Heart left ventricle (tissue), 13 donors: ENCODE results near the gene CD300LB.

ENCODE experiments used
- CTCF ChIP-seq, 12 donors: fragments of 200-600 bp; sonication (generic) in 4 of 12; IDR thresholded peaks; one replicate each; pipeline versions ENCODE4 v1.5.0 to v1.8.0; 2018 to 2022; ENCODE audit warnings: antibody characterized with exemption in 12 of 12, mild to moderate bottlenecking in 5 of 12
- POLR2A ChIP-seq, 2 donors: fragments of 450-650 bp; IDR thresholded peaks; one replicate each; pipeline ENCODE4 v1.6.1; 2017; ENCODE audit warnings: antibody characterized with exemption in 2 of 2, mild to moderate bottlenecking in 2 of 2, moderate library complexity in 2 of 2
- donor health status: ischemic (EF 13 %, LVEDD 7.1; RV severe dilation, severe dysfunction).
- donor health status: DM: no; HTN: yes; CAD: no.
- donor health status: DM: no; HTN: no; CAD: no.
- donor health status: ischemic (EF 25% LVEDD 6.9; RV normal size, moderate dysfunction).
- donor health status: ischemic (EF 25% LVEDD 5.7; RV mildly dilated, moderate dysfunction).
- donor health status: ischemic (EF 35%, LVEDD 5.7; RV mildly dilated, moderate dysfunction).
- donor health status: nonischemic (EF 11% LVEDD 7.7; RV severe dilation, severe dysfunction).
- donor health status: DM: yes; HTN: yes; CAD: no.
- donor health status: PGD.
- donor health status: ischemic (EF 29% LVEDD 5.4; RV normal size, mild dysfunction).
- donor health status: nonischemic (EF 23%, LVEDD 6.1; RV moderate dilation, normal function).

- TF ChIP-seq CTCF (IDR thresholded peaks at IDR 0.05) (no peak), POLR2A (IDR thresholded peaks at IDR 0.05) (no peak)
These were observed 49.7 kb downstream of the CD300LB start for GRCh38 chr17:74481621-74482020.
